Fibroblast of peridontal ligament (primary cell): ENCODE data around the gene RDH11.

Experiments
- DNase-seq: peaks from one replicate; pipeline ENCODE4 v3.0.0-alpha.2; 2010; ENCODE audit errors: extremely low read depth

RDH11 gene

GRCh38 chr14:67650151-67650550 lies 45.4 kb downstream of the RDH11 start:
- no peak for DNase-seq

GRCh38 chr14:67646131-67646530 lies 49.4 kb downstream of the RDH11 start:
- DNase-seq: no peak

GRCh38 chr14:67645414-67645813 lies 50.1 kb downstream of the RDH11 start:
- no peak for DNase-seq

- DNase-seq: no peak
Observed at GRCh38 chr14:67644428-67644827, 51.1 kb downstream of the RDH11 start.

- no peak for DNase-seq
Observed at GRCh38 chr14:67643713-67644112, 51.9 kb downstream of the RDH11 start.

GRCh38 chr14:67641902-67642749 lies 53.4 kb downstream of the RDH11 start:
- no peak for DNase-seq

- DNase-seq: no peak
Observed at GRCh38 chr14:67641480-67641879, 54.1 kb downstream of the RDH11 start.

GRCh38 chr14:67638642-67639041 lies 56.9 kb downstream of the RDH11 start:
- no peak for DNase-seq

GRCh38 chr14:67636361-67636919 lies 59.1 kb downstream of the RDH11 start:
- no peak for DNase-seq

GRCh38 chr14:67633451-67634147 lies 62.0 kb downstream of the RDH11 start:
- DNase-seq: no peak

- no peak for DNase-seq
Observed at GRCh38 chr14:67630938-67631337, 64.6 kb downstream of the RDH11 start.

- no peak for DNase-seq
Observed at GRCh38 chr14:67630186-67630585, 65.4 kb downstream of the RDH11 start.

GRCh38 chr14:67627519-67627918 lies 68.0 kb downstream of the RDH11 start:
- DNase-seq: no peak
